ENCODE measurements around the gene BSCL2.

DNA sequence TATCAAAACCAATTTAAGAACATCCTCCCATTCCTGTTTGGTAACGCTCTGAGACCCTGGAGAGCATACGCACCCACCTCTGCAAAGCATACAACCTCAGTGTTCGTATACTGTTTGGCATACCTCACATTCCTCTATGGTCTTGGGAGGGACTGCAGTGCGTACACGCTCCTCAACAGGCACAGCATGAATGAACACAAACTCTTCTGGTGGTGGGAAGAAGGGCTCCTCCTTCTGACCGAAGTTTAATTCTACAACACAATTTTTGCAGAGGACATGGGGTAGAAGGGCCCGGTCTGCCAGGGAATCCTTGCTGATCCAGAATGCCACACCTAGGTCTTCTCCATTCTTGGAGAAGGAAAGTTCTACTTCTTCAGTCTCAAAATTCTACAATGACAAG is 14.8 kb upstream of the BSCL2 start:
- TF ChIP-seq RORB (CRISPR knock-in tag; IDR thresholded peaks at IDR 0.05) (no peak), ZNF138 (CRISPR knock-in tag; conservative IDR thresholded peaks at IDR 0.05) (no peak), NR2C2 (CRISPR knock-in tag; IDR thresholded peaks at IDR 0.05) (no peak), FOXJ3 (CRISPR knock-in tag; IDR thresholded peaks at IDR 0.05; ENCODE audit: borderline replicate concordance) (no peak), IRF2 (CRISPR knock-in tag; IDR thresholded peaks at IDR 0.05; ENCODE audit: borderline replicate concordance, low read depth) (no peak), MXD4 (CRISPR knock-in tag; IDR thresholded peaks at IDR 0.05; ENCODE audit: borderline replicate concordance) (no peak)
- TF ChIP-seq, protein P1, sequence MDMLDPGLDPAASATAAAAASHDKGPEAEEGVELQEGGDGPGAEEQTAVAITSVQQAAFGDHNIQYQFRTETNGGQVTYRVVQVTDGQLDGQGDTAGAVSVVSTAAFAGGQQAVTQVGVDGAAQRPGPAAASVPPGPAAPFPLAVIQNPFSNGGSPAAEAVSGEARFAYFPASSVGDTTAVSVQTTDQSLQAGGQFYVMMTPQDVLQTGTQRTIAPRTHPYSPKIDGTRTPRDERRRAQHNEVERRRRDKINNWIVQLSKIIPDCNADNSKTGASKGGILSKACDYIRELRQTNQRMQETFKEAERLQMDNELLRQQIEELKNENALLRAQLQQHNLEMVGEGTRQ (CRISPR knock-in tag; IDR thresholded peaks at IDR 0.05): no peak
- TF ChIP-seq, protein P2, sequence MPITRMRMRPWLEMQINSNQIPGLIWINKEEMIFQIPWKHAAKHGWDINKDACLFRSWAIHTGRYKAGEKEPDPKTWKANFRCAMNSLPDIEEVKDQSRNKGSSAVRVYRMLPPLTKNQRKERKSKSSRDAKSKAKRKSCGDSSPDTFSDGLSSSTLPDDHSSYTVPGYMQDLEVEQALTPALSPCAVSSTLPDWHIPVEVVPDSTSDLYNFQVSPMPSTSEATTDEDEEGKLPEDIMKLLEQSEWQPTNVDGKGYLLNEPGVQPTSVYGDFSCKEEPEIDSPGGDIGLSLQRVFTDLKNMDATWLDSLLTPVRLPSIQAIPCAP (CRISPR knock-in tag; IDR thresholded peaks at IDR 0.05): no peak
- TF ChIP-seq, protein P3, sequence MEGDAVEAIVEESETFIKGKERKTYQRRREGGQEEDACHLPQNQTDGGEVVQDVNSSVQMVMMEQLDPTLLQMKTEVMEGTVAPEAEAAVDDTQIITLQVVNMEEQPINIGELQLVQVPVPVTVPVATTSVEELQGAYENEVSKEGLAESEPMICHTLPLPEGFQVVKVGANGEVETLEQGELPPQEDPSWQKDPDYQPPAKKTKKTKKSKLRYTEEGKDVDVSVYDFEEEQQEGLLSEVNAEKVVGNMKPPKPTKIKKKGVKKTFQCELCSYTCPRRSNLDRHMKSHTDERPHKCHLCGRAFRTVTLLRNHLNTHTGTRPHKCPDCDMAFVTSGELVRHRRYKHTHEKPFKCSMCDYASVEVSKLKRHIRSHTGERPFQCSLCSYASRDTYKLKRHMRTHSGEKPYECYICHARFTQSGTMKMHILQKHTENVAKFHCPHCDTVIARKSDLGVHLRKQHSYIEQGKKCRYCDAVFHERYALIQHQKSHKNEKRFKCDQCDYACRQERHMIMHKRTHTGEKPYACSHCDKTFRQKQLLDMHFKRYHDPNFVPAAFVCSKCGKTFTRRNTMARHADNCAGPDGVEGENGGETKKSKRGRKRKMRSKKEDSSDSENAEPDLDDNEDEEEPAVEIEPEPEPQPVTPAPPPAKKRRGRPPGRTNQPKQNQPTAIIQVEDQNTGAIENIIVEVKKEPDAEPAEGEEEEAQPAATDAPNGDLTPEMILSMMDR (IDR thresholded peaks at IDR 0.05): no peak
- TF ChIP-seq, protein P4, sequence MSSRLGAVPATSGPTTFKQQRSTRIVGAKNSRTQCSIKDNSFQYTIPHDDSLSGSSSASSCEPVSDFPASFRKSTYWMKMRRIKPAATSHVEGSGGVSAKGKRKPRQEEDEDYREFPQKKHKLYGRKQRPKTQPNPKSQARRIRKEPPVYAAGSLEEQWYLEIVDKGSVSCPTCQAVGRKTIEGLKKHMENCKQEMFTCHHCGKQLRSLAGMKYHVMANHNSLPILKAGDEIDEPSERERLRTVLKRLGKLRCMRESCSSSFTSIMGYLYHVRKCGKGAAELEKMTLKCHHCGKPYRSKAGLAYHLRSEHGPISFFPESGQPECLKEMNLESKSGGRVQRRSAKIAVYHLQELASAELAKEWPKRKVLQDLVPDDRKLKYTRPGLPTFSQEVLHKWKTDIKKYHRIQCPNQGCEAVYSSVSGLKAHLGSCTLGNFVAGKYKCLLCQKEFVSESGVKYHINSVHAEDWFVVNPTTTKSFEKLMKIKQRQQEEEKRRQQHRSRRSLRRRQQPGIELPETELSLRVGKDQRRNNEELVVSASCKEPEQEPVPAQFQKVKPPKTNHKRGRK (CRISPR knock-in tag; IDR thresholded peaks at IDR 0.05; ENCODE audit: borderline replicate concordance): no peak
